Kidney tubule cell (primary cell): Measurements from ENCODE around the gene MBNL1.

Experiments used
- DNase-seq: peaks from one replicate; pipeline ENCODE4 v3.0.0-alpha.2; 2018; ENCODE audit warnings: low spot score

The MBNL1 gene

GRCh38 chr3:152268555-152269055 is at the start of gene MBNL1:
Gene MBNL1, plus strand, starts transcription at chr3:152268929. Its CDS starts 31,265 bp downstream, at chr3:152300194.
- DNase-seq, result peak; percentile 87

GRCh38 chr3:152219216-152219615 is 49.5 kb upstream of the MBNL1 start:
- DNase-seq, result no peak

- no peak for DNase-seq
Measured at GRCh38 chr3:152219769-152220255, 48.9 kb upstream of the MBNL1 start.

GRCh38 chr3:152222327-152222726 is 46.4 kb upstream of the MBNL1 start:
- DNase-seq, result no peak

- no peak for DNase-seq
Measured at GRCh38 chr3:152225201-152225600, 43.5 kb upstream of the MBNL1 start.

GRCh38 chr3:152226176-152226575 is 42.6 kb upstream of the MBNL1 start:
- DNase-seq, result no peak

- DNase-seq, result no peak
Measured at GRCh38 chr3:152227027-152227426, 41.7 kb upstream of the MBNL1 start.

- no peak for DNase-seq
Measured at GRCh38 chr3:152229692-152230091, 39.0 kb upstream of the MBNL1 start.

- DNase-seq, result no peak
Measured at GRCh38 chr3:152230370-152230769, 38.4 kb upstream of the MBNL1 start.

GRCh38 chr3:152232001-152232400 is 36.7 kb upstream of the MBNL1 start:
- no peak for DNase-seq

GRCh38 chr3:152232679-152233078 is 36.0 kb upstream of the MBNL1 start:
- no peak for DNase-seq

GRCh38 chr3:152234657-152235375 is 33.9 kb upstream of the MBNL1 start:
- DNase-seq, result no peak

- DNase-seq, result peak; percentile 93
Measured at GRCh38 chr3:152235709-152236298, 32.9 kb upstream of the MBNL1 start.

- peak; percentile 44 for DNase-seq
Measured at GRCh38 chr3:152236716-152237115, 32.0 kb upstream of the MBNL1 start.

GRCh38 chr3:152241142-152242017 is 27.3 kb upstream of the MBNL1 start:
- DNase-seq, result peak; percentile 34

GRCh38 chr3:152243301-152243711 is 25.4 kb upstream of the MBNL1 start:
- DNase-seq, result no peak

- DNase-seq, result no peak
Measured at GRCh38 chr3:152243721-152244516, 24.8 kb upstream of the MBNL1 start.

GRCh38 chr3:152244517-152244888 is 24.2 kb upstream of the MBNL1 start:
- DNase-seq, result no peak

GRCh38 chr3:152245498-152246170 is 23.1 kb upstream of the MBNL1 start:
- no peak for DNase-seq

- no peak for DNase-seq
Measured at GRCh38 chr3:152251916-152252315, 16.8 kb upstream of the MBNL1 start.

GRCh38 chr3:152252755-152253154 is 16.0 kb upstream of the MBNL1 start:
- DNase-seq, result no peak
